DOHH2 (cell line): Measurements from ENCODE around the gene KCNK5.

Experiments used
- EZH2phosphoT487 ChIP-seq: fragments of 200-600 bp; sonication (generic); IDR thresholded peaks from 2 replicates; pipeline ENCODE4 v1.6.1; 2017; ENCODE audit warnings: borderline replicate concordance, mild to moderate bottlenecking, antibody characterized with exemption, low read length, moderate library complexity, mixed read lengths
- TF ChIP-seq, protein P1 (sequence below): fragments of 200-600 bp; sonication (generic); IDR thresholded peaks from one replicate; pipeline ENCODE4 v1.5.1; 2014; ENCODE audit warnings: antibody characterized with exemption, mild to moderate bottlenecking, low read depth, low read length; ENCODE audit not compliant: poor library complexity, severe bottlenecking

DNA sequence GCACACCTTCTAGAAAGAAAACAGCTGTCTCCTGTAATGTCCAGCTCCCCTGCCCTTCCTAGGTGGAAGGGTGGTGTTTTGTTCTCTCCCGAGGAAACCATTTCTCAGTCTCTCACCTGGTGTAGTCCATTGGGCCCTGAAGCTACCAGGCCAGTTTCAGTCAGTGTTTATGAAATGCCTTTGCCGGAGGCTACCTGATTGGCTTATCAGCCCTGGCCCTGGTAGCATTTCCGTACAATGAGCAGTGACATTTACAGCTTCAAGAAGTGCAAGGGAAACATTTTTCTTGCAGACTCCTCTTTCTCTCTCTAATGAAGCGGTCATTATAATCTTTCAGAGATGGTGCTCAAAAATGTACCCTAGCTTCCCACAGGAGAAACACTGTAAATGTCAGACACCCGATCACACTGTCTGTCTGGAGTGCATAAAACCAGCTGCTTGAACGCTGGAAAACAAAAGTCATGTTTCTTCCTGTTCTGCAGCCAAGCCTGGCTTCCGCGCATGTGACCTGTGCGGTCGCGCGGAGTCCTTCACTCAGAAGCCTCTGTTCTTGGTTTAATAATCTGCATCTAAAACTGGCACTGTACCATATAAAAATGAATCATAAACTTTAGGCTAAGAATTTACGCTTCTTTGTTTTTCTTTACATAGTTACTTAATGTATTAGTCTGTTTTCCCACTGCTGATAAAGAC is 85.9 kb downstream of the KCNK5 start:
- TF ChIP-seq, protein P1, sequence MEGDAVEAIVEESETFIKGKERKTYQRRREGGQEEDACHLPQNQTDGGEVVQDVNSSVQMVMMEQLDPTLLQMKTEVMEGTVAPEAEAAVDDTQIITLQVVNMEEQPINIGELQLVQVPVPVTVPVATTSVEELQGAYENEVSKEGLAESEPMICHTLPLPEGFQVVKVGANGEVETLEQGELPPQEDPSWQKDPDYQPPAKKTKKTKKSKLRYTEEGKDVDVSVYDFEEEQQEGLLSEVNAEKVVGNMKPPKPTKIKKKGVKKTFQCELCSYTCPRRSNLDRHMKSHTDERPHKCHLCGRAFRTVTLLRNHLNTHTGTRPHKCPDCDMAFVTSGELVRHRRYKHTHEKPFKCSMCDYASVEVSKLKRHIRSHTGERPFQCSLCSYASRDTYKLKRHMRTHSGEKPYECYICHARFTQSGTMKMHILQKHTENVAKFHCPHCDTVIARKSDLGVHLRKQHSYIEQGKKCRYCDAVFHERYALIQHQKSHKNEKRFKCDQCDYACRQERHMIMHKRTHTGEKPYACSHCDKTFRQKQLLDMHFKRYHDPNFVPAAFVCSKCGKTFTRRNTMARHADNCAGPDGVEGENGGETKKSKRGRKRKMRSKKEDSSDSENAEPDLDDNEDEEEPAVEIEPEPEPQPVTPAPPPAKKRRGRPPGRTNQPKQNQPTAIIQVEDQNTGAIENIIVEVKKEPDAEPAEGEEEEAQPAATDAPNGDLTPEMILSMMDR, result no peak
- no peak for TF ChIP-seq EZH2phosphoT487
